NT2/D1 (cell line): ENCODE measurements around the gene FXN.
"Not testable (repeated sequence)": the region's sequence is repeated elsewhere in the genome, so short reads cannot be mapped to it uniquely, and the experiment has no call there.

Experiments
- SUZ12 ChIP-seq: IDR thresholded peaks from 2 replicates; pipeline ENCODE4 v1.6.1; 2011; ENCODE audit not compliant: insufficient read length, insufficient read depth; ENCODE audit errors: extremely low read depth
- YY1 ChIP-seq: IDR thresholded peaks from 2 replicates; pipeline ENCODE4 v1.6.1; 2011; ENCODE audit not compliant: insufficient read length, insufficient read depth
- ZNF274 ChIP-seq: IDR thresholded peaks from 2 replicates; pipeline ENCODE4 v1.6.1; 2011; ENCODE audit warnings: mild to moderate bottlenecking, low read depth, low read length

DNA sequence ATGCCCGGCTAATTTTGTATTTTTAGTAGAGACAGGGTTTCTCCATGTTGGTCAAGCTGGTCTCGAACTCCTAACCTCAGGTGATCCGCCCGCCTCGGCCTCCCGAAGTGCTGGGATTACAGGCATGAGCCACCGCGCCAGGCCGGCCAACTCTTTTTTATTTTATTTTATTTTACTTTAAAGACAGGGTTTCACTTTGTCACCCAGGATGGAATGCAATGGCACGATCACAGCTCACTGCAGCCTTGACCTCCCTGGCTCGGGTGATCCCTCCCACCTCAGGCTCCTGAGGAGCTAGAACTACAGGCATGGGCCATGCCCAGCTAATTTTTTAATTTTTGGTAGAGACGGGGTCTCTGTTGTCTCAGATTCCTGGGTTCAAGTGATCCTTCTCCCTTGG is 15.4 kb downstream of the FXN start:
- not testable (repeated sequence) for TF ChIP-seq YY1, ZNF274, SUZ12
